ENCODE measurements around the gene ATG7. TPM values are rescaled to one million over a fixed set of nuclear protein-coding genes. Genes with fewer than 3 reads are reported as not detected.
"Not testable (repeated sequence)": the region's sequence is repeated elsewhere in the genome, so short reads cannot be mapped to it uniquely, and the experiment has no call there.

ATG7 gene
- total and polyA plus RNA-seq, 9 donors: 11.3 to 22.2 (median 14.9) TPM

- H3K4me3 ChIP-seq (ENCODE audit: low read length): no peak overlapping the region
- no peak overlapping the region for H3K27ac ChIP-seq (ENCODE audit: low read length)
- no peaks in the 10 kb centered on the region for H3K4me1 ChIP-seq (ENCODE audit: control insufficient read depth, insufficient read depth, low read length)
- H3K9me3 ChIP-seq (replicated peaks; ENCODE audit: control insufficient read depth, low read depth, low read length): no peaks in the 10 kb centered on the region
- peaks cover 24% of the 10 kb centered on the region for H3K36me3 ChIP-seq (ENCODE audit: control insufficient read depth, insufficient read depth, low read length)
- DNase-seq: no peak
- WGBS (ENCODE audit: insufficient coverage): no CpG with 5 or more reads among the region's 1 CpG
- no peaks in the 10 kb centered on the region for H3K27me3 ChIP-seq (ENCODE audit: control insufficient read depth, insufficient read depth, low read length)
Measured at GRCh38 chr3:11346416-11346815, 74.2 kb downstream of the ATG7 start.

GRCh38 chr3:11348877-11349276 lies 76.7 kb downstream of the ATG7 start:
- not testable (repeated sequence) for H3K4me1 ChIP-seq (ENCODE audit: control insufficient read depth, insufficient read depth, low read length); DNase-seq; H3K9me3 ChIP-seq (replicated peaks; ENCODE audit: control insufficient read depth, low read depth, low read length); H3K27ac ChIP-seq (ENCODE audit: low read length); H3K4me3 ChIP-seq (ENCODE audit: low read length); H3K27me3 ChIP-seq (ENCODE audit: control insufficient read depth, insufficient read depth, low read length)
- H3K36me3 ChIP-seq (ENCODE audit: control insufficient read depth, insufficient read depth, low read length): peaks cover 23% of the 10 kb centered on the region
- WGBS (ENCODE audit: insufficient coverage): 93% methylated on average over 3 of the region's 6 CpGs

- Histone ChIP-seq H3K9me3 (replicated peaks; ENCODE audit: control insufficient read depth, low read depth, low read length) (no peaks in the 10 kb centered on the region), H3K4me1 (ENCODE audit: control insufficient read depth, insufficient read depth, low read length) (no peaks in the 10 kb centered on the region), H3K27me3 (ENCODE audit: control insufficient read depth, insufficient read depth, low read length) (no peaks in the 10 kb centered on the region), H3K36me3 (ENCODE audit: control insufficient read depth, insufficient read depth, low read length) (peaks cover 24% of the 10 kb centered on the region), H3K4me3 (ENCODE audit: low read length) (no peak overlapping the region), H3K27ac (ENCODE audit: low read length) (no peak overlapping the region)
- DNase-seq: no peak
- WGBS (ENCODE audit: insufficient coverage): no CpG with 5 or more reads among the region's 2 CpGs
Measured at GRCh38 chr3:11349446-11349845, 77.2 kb downstream of the ATG7 start.

- DNase-seq: no peak
- WGBS (ENCODE audit: insufficient coverage): no CpG with 5 or more reads among the region's 2 CpGs
- peaks cover 24% of the 10 kb centered on the region for H3K36me3 ChIP-seq (ENCODE audit: control insufficient read depth, insufficient read depth, low read length)
- no peaks in the 10 kb centered on the region for H3K27me3 ChIP-seq (ENCODE audit: control insufficient read depth, insufficient read depth, low read length)
- H3K9me3 ChIP-seq (replicated peaks; ENCODE audit: control insufficient read depth, low read depth, low read length): no peaks in the 10 kb centered on the region
- H3K4me1 ChIP-seq (ENCODE audit: control insufficient read depth, insufficient read depth, low read length): no peaks in the 10 kb centered on the region
- no peak overlapping the region for H3K27ac ChIP-seq (ENCODE audit: low read length)
- H3K4me3 ChIP-seq (ENCODE audit: low read length): no peak overlapping the region
Measured at GRCh38 chr3:11350374-11350773, 78.2 kb downstream of the ATG7 start.

DNA sequence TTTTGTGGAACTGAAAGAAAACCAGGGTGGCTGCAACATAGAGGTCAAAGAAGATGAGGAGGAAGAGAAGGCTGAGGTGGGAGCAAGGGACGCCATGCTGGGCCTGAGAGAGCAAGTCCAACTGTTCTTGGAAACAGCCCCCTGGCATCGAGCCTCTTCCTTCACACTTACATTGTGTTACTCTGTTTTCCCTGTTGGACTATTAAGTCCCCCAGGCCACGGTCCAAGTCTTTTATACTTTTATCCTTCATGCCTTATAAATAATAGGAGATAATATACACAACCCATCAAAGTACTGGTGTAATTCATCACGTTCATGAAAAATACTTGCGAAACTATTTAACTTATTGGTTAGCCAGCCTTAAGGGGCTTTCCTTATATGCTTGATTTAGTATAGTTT lies 79.3 kb downstream of the ATG7 start:
- Histone ChIP-seq H3K36me3 (ENCODE audit: control insufficient read depth, insufficient read depth, low read length) (peaks cover 17% of the 10 kb centered on the region), H3K4me1 (ENCODE audit: control insufficient read depth, insufficient read depth, low read length) (no peaks in the 10 kb centered on the region), H3K9me3 (replicated peaks; ENCODE audit: control insufficient read depth, low read depth, low read length) (no peaks in the 10 kb centered on the region), H3K4me3 (ENCODE audit: low read length) (no peak overlapping the region), H3K27ac (ENCODE audit: low read length) (no peak overlapping the region), H3K27me3 (ENCODE audit: control insufficient read depth, insufficient read depth, low read length) (no peaks in the 10 kb centered on the region)
- no CpG with 5 or more reads among the region's 5 CpGs for WGBS (ENCODE audit: insufficient coverage)
- no peak for DNase-seq

GRCh38 chr3:11356269-11356668 lies 84.1 kb downstream of the ATG7 start:
- Histone ChIP-seq H3K4me1 (ENCODE audit: control insufficient read depth, insufficient read depth, low read length) (no peaks in the 10 kb centered on the region), H3K4me3 (ENCODE audit: low read length) (no peak overlapping the region), H3K36me3 (ENCODE audit: control insufficient read depth, insufficient read depth, low read length) (peaks cover 25% of the 10 kb centered on the region), H3K27me3 (ENCODE audit: control insufficient read depth, insufficient read depth, low read length) (no peaks in the 10 kb centered on the region), H3K27ac (ENCODE audit: low read length) (no peak overlapping the region), H3K9me3 (replicated peaks; ENCODE audit: control insufficient read depth, low read depth, low read length) (no peaks in the 10 kb centered on the region)
- no peak for DNase-seq
- no CpG with 5 or more reads among the region's 1 CpG for WGBS (ENCODE audit: insufficient coverage)

GRCh38 chr3:11362600-11362999 lies 90.4 kb downstream of the ATG7 start:
- WGBS (ENCODE audit: insufficient coverage): 21% methylated on average over 2 of the region's 5 CpGs
- peak; percentile 54 for DNase-seq
- Histone ChIP-seq H3K27me3 (ENCODE audit: control insufficient read depth, insufficient read depth, low read length) (no peaks in the 10 kb centered on the region), H3K27ac (ENCODE audit: low read length) (no peak overlapping the region), H3K4me3 (ENCODE audit: low read length) (no peak overlapping the region), H3K36me3 (ENCODE audit: control insufficient read depth, insufficient read depth, low read length) (peaks cover 37% of the 10 kb centered on the region), H3K4me1 (ENCODE audit: control insufficient read depth, insufficient read depth, low read length) (peaks cover 8% of the 10 kb centered on the region), H3K9me3 (replicated peaks; ENCODE audit: control insufficient read depth, low read depth, low read length) (no peaks in the 10 kb centered on the region)

- Histone ChIP-seq H3K27me3 (ENCODE audit: control insufficient read depth, insufficient read depth, low read length) (no peaks in the 10 kb centered on the region), H3K9me3 (replicated peaks; ENCODE audit: control insufficient read depth, low read depth, low read length) (no peaks in the 10 kb centered on the region), H3K4me3 (ENCODE audit: low read length) (no peak overlapping the region), H3K27ac (ENCODE audit: low read length) (no peak overlapping the region), H3K4me1 (ENCODE audit: control insufficient read depth, insufficient read depth, low read length) (peaks cover 11% of the 10 kb centered on the region), H3K36me3 (ENCODE audit: control insufficient read depth, insufficient read depth, low read length) (peaks cover 28% of the 10 kb centered on the region)
- no peak for DNase-seq
- no CpG with 5 or more reads among the region's 2 CpGs for WGBS (ENCODE audit: insufficient coverage)
Measured at GRCh38 chr3:11363715-11364114, 91.5 kb downstream of the ATG7 start.

GRCh38 chr3:11364181-11364580 lies 92.0 kb downstream of the ATG7 start:
- no CpG with 5 or more reads among the region's 2 CpGs for WGBS (ENCODE audit: insufficient coverage)
- Histone ChIP-seq H3K4me3 (ENCODE audit: low read length) (no peak overlapping the region), H3K27me3 (ENCODE audit: control insufficient read depth, insufficient read depth, low read length) (no peaks in the 10 kb centered on the region), H3K4me1 (ENCODE audit: control insufficient read depth, insufficient read depth, low read length) (peaks cover 13% of the 10 kb centered on the region), H3K9me3 (replicated peaks; ENCODE audit: control insufficient read depth, low read depth, low read length) (no peaks in the 10 kb centered on the region), H3K27ac (ENCODE audit: low read length) (no peak overlapping the region), H3K36me3 (ENCODE audit: control insufficient read depth, insufficient read depth, low read length) (peaks cover 28% of the 10 kb centered on the region)
- DNase-seq: no peak

- H3K36me3 ChIP-seq (ENCODE audit: control insufficient read depth, insufficient read depth, low read length): peaks cover 18% of the 10 kb centered on the region
Measured at GRCh38 chr3:11367143-11367693, 95.0 kb downstream of the ATG7 start.

GRCh38 chr3:11370191-11370590 lies 98.0 kb downstream of the ATG7 start:
- no peak overlapping the region for H3K27ac ChIP-seq (ENCODE audit: low read length)
- peaks cover 5% of the 10 kb centered on the region for H3K36me3 ChIP-seq (ENCODE audit: control insufficient read depth, insufficient read depth, low read length)
- DNase-seq: peak; percentile 93
- H3K9me3 ChIP-seq (replicated peaks; ENCODE audit: control insufficient read depth, low read depth, low read length): no peaks in the 10 kb centered on the region
- no peaks in the 10 kb centered on the region for H3K27me3 ChIP-seq (ENCODE audit: control insufficient read depth, insufficient read depth, low read length)
- 50% methylated on average over 1 of the region's 3 CpGs for WGBS (ENCODE audit: insufficient coverage)
- H3K4me3 ChIP-seq (ENCODE audit: low read length): no peak overlapping the region
- peaks cover 32% of the 10 kb centered on the region for H3K4me1 ChIP-seq (ENCODE audit: control insufficient read depth, insufficient read depth, low read length)

More at GRCh38 chr3:11367143-11367693, 95.0 kb downstream of the ATG7 start:
- WGBS (ENCODE audit: insufficient coverage): no CpG with 5 or more reads among the region's 2 CpGs
- H3K4me3 ChIP-seq (ENCODE audit: low read length): no peak overlapping the region
- H3K27ac ChIP-seq (ENCODE audit: low read length): peak overlapping the region; percentile 86
- DNase-seq: peak; percentile 93
- H3K9me3 ChIP-seq (replicated peaks; ENCODE audit: control insufficient read depth, low read depth, low read length): no peaks in the 10 kb centered on the region
- no peaks in the 10 kb centered on the region for H3K27me3 ChIP-seq (ENCODE audit: control insufficient read depth, insufficient read depth, low read length)
- H3K4me1 ChIP-seq (ENCODE audit: control insufficient read depth, insufficient read depth, low read length): peaks cover 32% of the 10 kb centered on the region
